HG03354 (cell line): Measurements from ENCODE around the gene TBRG4.

Source experiments
- ATAC-seq: cut with Tn5 transposase; IDR thresholded peaks from one replicate; pipeline ENCODE4 v1.9.1; 2021; ENCODE audit warnings: mild to moderate bottlenecking; ENCODE audit not compliant: unreplicated experiment, poor library complexity, severe bottlenecking

TBRG4 gene

DNA sequence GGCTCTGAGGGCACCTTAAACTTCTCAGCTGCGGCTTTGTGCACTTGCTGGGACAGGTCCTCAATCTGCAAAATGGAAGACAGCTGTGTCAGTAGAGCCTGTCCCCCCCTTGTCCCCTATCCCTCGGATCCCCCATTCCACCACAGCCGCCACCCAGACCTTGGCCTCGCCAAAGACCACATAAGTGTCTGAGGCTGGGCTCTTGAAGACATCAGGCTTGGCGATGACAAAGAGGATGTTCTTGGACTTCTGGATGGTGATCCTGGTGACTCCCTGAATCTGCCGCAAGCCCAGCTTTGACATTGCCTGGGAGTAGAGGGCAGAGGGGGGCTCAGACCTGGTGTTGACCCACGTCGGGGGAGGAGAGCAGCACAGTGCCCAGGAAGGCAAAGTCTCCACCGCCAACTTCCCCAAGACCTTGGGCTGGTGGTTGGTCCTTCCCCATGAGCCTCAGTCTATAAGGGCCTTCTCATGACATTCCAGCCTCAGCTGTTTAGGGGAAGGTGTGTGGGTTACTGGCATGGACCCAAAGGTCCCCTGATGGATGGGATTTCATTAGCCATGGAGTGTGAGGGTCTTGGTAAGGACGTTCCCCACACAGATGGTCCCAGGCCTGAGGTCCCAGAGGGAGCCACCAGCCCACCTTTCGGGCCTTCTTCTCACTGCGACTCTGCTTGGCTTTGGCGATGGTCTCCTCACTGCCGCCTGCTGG, 30.4 kb downstream of the TBRG4 start:
- no peak for ATAC-seq

DNA sequence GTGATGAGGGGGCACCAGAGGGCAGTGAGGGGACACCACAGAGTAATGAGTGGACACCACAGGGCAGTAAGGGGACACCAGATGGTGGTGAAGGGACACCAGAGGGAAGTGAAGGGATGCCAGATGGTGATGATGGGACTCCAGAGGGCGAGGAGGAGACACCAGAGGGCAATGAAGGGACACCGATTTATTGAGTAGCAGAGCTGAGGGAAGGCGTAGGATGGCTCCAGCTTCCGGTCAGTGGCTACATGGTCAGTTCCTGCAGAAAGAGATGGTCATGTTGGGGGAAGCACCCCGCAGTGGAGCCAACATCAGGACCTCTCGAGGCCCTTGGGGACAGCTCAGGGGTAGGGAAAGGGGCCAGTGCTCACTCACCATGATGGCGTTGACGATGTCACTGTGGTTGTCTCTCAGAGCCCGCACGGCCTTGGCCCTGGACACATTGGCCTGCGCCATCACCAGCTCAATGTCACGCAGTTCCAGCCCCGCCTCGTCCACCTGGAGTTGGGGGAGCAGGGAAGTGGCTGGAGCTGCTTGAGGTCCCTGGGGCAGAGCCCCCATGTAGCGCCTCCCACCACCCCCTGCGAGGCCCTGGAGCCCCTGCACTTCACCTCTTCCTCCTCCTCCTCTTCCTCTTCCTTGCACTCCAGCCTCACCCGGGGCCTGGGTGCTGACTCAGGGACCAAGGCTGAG, 31.1 kb downstream of the TBRG4 start:
- no peak for ATAC-seq

DNA sequence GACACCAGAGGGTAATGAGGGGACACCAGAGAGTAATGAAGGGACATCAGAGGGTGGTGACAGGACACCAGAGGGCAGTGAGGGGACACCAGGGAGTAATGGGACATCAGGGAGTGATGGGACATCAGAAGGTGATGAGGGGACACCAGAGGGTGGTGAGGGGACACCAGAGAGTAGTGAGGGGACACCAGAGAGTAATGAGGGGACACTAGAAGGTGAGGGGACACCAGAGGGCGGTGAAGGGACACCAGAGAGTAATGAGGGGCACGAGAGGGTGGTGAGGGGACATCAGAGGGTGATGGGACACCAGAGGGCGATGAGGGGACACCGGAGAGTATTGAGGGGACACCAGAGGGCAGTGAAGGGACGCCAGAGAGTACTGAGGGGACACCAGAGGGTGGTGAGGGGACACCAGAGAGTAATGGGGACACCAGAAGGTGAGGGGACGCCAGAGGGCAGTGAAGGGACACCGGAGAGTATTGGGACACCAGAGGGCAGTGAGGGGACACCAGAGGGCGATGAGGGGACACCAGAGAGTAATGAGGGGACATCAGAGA, 33.3 kb downstream of the TBRG4 start:
- ATAC-seq = no peak

DNA sequence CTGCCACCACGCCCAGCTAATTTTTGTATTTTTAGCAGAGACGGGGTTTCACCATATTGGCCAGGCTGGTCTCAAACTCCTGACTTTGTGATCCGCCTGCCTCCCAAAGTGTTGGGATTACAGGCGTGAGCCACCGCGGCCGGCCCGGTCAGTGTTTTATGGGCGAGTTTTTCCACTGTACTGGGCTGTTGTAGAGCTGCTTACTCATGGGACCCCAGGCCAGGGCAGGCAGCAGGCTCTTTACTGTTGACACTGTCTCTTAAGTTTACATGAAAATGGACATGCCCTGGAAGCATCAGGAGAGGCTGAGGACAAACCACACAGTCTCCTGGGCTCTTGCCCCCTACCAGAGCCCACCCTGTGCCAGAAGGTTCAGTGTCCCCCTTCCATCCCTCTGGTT, 33.9 kb downstream of the TBRG4 start:
- no peak for ATAC-seq

DNA sequence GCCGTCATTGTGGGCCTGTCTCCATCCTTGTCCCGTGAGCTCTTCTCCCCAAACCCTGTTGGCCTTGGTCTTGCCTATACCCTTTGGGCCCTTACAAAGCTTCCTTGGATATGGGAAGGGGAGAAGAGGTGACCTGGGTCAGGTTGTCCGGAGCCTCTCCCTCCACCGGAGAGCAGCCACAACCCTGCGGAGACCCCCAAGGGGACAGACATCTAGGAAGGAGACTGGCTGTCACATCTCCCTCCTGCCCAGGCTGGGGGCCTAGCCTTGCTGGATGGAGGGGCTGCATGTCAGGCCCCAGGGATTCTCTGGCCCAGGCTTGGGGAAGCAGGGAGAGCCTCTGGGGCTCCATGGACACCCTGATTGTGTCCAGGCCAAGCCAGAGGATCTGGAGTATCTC, 34.6 kb downstream of the TBRG4 start:
- no peak for ATAC-seq

DNA sequence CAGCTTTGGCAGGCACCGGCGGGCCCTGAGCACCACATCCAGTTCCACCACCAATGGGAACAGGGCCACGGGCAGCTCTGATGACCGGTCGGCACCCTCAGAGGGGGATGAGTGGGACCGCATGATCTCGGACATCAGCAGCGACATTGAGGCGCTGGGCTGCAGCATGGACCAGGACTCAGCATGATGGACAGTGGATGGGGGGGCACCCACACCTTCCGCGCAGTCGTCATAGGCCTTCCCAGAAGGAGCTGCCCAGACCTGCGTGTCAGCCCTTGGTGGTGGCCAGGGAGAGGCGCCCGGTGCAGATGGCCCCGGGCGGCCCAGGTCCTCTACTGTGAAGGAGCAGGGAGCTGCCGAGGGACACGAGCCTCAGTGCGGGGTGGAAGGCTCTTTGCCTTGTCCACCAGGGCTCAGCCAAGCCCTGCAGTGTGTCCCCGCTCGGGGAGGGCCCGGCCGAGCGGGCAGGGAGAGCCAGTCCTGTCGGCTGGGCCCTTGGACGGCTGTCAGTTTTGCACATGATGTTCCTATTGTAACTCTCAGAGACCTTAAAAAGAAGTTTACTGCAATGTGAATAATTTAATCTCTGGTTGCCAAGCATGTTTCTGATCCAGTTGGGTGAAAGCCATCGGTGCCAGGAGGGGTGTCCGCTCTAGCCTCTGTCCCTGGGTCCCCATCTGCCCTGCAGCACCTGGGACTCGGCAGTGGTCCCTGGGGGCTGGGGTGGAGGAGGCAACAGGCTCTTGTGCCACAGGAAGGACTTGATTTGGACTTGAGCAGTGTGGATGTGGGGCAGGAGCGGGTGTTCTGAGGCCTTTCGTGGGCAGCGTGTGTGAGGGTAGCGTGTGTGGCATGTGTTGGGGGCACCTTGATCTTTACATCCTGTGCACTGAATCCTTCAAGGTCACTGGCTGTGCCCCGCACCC, 35.4 kb downstream of the TBRG4 start:
- no peak for ATAC-seq

DNA sequence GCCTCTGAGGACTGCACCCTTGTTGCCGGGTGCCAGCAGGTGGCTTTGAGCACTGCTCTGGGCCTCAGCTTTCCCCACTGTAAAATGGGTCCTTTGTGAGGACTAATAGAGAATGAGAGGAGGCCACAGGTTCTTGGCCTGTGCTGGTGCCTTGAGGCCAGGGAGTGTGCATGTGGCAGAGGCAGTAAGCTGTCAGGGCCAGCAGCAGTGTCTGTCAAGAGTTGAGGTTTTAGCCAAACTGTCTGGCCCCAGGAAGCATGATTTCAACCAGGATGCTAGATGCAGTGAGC, 36.2 kb downstream of the TBRG4 start:
- ATAC-seq = no peak

DNA sequence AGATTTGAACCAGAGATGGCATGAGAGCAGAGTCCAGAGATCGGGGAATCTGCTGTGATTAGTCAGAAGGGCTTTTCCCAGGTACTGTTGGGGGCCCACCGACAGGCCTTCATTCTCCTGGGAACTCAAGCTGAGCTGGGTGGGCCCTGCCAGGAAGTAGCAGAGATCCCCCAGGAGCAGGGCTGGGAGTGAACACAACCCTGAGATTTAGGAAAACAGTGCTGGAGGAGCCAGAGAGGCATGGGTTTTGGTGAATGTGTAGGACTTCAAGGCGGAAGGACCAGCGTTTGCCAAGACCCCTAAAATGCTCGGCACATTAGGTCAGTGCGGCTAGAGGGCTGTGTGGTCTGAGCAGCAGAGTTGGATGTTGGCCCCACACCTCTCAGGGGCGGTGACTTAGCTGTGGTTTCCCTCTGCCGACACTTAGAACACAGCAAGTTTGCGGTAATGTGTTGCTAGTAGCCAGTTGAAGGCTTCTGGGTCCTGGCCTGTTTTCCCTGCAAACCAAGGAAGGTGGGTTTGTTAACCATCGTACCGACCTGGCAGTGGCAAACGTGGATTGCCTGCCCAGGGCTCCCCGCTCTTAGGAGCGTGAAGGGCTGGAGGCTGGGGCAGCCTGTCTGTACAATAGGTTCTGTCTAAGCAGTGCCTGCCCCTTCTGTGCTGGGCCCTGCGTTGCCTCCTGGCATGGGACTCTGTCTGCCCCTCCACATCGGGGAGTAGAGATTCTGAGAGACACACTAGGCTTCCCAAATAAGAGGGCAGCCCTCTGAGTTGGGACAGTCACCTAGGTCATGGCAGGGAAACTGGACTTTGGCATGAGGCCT, 36.8 kb downstream of the TBRG4 start:
- ATAC-seq = no peak

DNA sequence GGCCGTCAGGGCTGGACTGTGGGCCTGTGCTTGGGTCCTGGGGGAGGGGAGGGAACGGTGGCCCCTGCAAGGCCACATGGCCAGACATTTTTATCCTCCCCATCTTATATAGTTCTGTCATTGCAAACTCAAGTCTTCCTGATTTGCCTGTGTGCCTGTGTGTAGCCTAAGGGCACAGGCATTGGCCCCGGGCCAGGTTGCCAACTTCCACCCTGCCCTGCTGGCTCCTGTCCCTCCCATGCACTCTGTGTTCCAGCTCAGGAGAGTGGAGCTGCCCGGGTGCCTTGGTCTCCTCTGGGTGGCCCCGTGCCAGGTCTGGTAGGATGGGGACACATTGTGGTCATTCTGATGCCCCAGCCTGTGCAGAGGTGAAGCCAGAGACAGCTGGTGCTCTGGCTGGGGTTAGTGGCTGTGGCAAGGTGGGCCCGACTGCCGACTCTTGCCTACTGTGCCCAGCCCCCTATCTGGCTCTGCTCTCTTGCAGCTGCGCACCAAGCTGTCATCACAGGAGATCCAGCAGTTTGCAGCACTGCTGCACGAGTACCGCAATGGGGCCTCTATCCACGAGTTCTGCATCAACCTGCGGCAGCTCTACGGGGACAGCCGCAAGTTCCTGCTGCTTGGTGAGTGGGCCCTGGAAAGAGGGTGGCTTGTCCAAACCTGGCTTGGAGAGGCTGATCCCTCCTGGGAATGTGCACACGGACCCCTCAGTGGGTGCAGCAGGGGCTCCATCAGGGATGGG, 37.5 kb downstream of the TBRG4 start:
- no peak for ATAC-seq

DNA sequence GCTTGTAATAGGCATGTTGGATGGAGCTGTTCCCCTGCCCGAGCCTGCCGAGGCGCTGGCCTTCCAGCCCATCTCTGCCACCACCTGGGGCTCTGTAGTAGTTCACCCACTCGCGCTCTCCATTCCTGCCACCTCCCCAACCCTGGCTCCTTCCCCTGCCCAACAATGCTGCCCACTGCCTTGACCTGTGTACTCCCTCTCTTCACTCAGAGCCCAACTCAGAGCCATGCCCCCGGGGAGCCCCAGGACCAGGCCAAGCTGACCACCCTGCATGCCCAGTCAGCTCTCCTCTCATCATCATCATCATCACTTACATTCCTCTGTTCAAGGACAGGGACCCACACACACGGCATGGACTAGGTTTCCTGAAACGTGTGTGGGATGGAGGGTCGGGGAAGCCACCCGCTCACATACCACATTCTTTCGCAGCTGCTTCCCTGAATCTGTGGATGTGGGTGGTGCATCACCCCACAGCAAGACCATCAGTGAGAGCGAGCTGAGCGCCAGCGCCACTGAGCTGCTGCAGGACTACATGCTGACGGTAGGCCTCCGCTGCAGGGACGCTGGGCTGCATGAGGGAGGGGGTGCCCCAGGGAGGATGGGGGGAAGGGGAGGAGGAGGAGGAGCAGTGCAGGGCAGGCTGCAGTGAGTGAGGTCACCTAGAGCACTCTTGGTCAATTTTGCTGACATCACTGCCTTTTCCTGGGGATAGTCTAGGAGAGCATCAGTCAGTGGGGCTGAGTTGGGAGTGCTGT, 38.3 kb downstream of the TBRG4 start:
- ATAC-seq = no peak

DNA sequence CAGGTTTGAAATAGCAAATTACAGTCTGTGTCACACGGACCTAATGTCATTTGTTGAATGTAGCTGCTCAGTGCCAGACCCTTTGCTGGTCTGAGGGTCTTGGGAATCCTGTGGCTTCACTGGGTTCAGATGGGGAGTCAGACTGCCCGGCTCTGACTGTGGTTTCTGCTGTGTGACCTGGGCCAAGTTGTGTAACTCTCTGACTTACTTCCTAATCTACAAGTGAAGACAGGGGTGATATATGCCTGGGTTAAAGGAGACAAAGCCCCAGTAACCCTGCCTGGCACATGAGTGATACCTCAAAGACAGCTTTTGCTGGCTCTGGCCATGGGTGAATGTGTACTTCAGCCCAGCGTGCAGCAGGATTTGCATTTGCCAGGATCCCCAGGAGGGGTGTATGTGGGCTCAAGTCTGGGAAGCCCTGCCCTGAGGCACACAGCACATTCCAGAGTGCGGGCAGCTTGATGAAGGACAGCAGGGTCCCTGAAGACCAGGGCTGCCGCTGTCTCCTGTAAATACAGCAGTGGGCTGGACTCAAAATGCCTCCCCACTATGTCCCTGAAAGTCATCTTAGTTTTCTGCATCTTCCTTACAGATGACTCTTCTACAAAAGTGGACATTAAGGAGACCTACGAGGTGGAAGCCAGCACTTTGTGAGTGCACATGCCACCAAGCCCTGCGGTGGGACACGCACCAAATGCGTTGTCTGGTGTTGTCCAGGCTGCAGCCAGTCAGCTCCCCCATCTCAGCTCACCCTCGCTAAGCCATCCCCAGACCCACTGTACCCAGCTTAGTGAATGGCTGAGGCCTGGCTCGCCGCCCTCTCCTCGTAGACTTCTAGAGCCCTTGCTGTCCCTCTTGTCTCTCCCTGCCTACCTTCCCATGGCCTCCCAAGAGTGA, 39.1 kb downstream of the TBRG4 start:
- ATAC-seq = no peak

DNA sequence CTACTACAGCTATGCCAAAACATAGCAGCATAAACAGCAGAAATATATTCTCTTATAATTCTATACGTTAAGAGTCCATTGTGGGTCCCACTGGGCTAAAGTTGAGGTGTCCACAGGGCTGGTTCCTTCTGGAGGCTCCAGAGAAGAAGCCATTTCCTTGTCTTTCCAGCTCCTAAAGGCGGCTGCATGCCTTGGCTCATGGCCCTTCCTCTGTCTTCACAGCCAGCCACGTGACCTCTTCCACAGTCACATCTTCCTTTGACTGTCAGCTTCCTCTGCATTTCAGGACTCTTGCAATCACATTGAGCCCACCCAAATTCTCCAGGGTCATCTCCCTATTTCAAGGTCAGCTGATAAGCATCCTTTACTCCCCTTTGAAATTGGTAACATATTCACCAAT, 40.0 kb downstream of the TBRG4 start:
- ATAC-seq = no peak

DNA sequence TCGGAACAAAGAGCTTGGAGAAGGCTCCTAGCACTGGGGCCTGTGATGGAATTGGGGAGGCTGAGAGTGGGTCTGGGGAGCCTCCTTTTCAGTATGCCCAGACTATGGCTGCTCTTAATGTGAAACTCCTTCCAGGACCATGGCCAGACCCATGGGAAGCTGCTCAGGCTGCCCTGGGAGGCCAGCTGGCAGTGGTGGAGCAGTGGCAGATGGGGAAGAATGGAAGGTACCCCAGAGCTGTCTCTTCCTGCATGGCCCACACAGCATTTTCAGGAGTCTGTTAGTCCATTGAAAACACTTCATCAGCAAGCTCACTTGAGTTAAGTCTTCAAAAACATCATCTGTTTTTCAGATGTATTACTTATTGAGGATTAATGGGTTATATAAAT, 41.2 kb downstream of the TBRG4 start:
- no peak for ATAC-seq

DNA sequence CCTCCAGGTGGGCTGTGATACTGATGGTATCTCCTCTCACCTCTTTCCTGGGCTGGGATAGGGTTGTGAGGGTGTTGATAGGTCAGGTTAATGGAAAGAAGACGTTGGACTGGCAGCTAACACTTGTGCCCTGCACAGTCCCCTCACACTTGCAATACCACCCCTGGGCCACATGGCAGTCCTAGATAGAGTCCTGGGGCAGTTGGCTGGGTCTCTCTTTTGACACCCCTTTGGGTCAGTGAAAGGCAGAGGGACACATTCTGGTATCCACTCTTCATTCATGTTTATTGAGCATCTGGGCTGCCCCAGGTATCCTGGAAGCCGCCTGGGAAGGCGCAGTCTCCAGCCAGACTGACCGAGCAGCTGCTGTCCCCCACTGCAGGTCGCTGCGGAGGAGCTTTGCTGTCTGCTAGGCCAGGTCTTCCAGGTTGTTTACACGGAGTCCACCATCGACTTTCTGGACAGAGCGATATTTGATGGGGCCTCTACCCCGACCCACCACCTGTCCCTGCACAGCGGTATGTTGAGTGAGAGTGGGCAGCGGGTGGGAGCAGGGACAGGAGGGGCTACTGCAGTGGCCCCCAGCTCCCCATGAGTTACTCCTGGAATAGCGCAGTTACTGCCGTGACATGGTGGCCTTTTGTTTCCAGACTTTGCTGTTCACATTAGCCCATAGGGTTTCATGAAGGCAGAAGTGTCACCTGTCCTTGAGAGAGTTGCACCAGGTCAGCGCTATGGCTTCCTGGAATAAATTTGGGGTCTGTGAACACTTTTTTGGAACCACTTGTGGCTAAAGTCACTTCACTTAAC, 41.8 kb downstream of the TBRG4 start:
- ATAC-seq = no peak

DNA sequence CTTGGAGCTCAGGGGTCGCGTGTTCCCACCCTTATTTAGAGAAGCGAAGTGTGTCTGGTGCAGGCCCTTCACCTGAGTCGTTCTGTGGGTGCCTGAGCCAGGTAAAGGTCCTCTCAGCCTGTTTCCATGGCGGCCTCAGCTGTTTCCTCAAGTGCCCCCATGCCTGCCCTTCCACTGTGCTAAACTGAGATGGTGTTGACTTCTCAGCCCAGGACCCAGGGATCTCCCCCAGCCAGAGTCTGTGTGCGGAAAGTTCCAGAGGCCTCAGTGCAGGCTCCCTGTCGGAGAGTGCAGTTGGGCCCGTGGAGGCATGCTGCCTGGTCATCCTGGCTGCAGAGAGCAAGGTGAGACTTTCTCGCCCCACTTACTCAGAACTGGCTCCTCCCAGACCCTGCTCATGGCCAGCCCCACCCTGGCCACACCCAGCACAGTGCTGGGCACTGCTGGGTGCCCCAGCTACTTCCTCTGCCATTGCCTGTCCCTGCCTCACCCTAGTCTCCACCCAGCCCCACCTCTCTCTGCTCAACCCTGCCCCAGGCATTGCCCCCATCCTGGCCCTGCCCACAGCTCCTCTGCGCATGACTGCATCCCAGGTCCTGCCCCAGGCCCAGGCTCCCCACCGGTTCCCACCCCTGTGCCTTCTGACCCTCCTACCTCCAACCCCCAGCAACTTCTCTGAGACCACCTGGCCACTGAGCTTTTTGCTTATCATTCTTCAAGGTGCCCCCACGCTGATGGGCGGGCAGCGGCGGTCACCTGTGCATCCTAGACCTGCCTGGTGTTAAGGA, 43.1 kb downstream of the TBRG4 start:
- ATAC-seq = no peak

DNA sequence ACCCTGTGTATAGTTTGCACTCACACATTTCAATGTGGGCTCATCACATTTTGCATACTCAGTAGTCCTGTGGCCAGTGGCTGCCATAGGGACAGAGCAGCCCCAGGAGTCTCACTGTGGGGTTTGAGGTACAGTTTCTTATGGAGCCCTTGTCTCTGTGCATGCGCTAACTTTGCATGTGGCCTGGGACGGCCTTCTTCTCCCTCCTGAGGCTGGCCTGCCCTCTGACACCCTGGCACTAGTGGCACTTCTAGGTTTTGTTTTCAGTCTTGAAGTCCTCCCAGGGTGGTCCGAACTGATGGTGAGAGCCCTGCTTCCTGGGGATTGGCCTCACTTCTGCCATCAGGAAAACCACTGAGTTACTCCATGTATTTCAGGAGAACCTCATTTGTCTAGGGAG, 43.9 kb downstream of the TBRG4 start:
- no peak for ATAC-seq
